HG02870 (cell line): ENCODE results near the gene TMEM114.

Experiments used
- ATAC-seq: cut with Tn5 transposase; IDR thresholded peaks from one replicate; pipeline ENCODE4 v1.9.1; 2021; ENCODE audit warnings: mild to moderate bottlenecking, moderate library complexity; ENCODE audit not compliant: unreplicated experiment

Gene TMEM114

GRCh38 chr16:8551388-8552332, 38.7 kb downstream of the TMEM114 start:
- no peak for ATAC-seq

GRCh38 chr16:8550728-8551387, 39.5 kb downstream of the TMEM114 start:
- no peak for ATAC-seq

- ATAC-seq: no peak
Measured at GRCh38 chr16:8549843-8550412, 40.4 kb downstream of the TMEM114 start.

GRCh38 chr16:8548166-8548565, 42.1 kb downstream of the TMEM114 start:
- ATAC-seq: no peak

GRCh38 chr16:8547762-8548161, 42.5 kb downstream of the TMEM114 start:
- no peak for ATAC-seq

- no peak for ATAC-seq
Measured at GRCh38 chr16:8544406-8544805, 45.9 kb downstream of the TMEM114 start.

GRCh38 chr16:8543258-8543657, 47.1 kb downstream of the TMEM114 start:
- ATAC-seq: no peak

GRCh38 chr16:8542393-8542792, 47.9 kb downstream of the TMEM114 start:
- ATAC-seq: no peak

- no peak for ATAC-seq
Measured at GRCh38 chr16:8541868-8542267, 48.4 kb downstream of the TMEM114 start.

- ATAC-seq: no peak
Measured at GRCh38 chr16:8537691-8538342, 52.5 kb downstream of the TMEM114 start.

- ATAC-seq: no peak
Measured at GRCh38 chr16:8533509-8533908, 56.8 kb downstream of the TMEM114 start.

GRCh38 chr16:8530752-8531384, 59.4 kb downstream of the TMEM114 start:
- ATAC-seq: no peak

- no peak for ATAC-seq
Measured at GRCh38 chr16:8528471-8528870, 61.8 kb downstream of the TMEM114 start.

- ATAC-seq: no peak
Measured at GRCh38 chr16:8523932-8524331, 66.4 kb downstream of the TMEM114 start.

GRCh38 chr16:8522757-8523156, 67.6 kb downstream of the TMEM114 start:
- no peak for ATAC-seq

- ATAC-seq: no peak
Measured at GRCh38 chr16:8519643-8520042, 70.7 kb downstream of the TMEM114 start.
